Activated CD4-positive, alpha-beta T cell treated with anti-CD3 and anti-CD28 coated beads, Interleukin-2, amount 50 U/mL, for 1 hour (primary cell): ENCODE data around the gene CCDC14.
"Not testable (repeated sequence)": the region's sequence is repeated elsewhere in the genome, so short reads cannot be mapped to it uniquely, and the experiment has no call there.

Experiments
- DNase-seq: peaks from one replicate; pipeline ENCODE4 v3.0.0-alpha.2; 2020

The CCDC14 gene, protein sequence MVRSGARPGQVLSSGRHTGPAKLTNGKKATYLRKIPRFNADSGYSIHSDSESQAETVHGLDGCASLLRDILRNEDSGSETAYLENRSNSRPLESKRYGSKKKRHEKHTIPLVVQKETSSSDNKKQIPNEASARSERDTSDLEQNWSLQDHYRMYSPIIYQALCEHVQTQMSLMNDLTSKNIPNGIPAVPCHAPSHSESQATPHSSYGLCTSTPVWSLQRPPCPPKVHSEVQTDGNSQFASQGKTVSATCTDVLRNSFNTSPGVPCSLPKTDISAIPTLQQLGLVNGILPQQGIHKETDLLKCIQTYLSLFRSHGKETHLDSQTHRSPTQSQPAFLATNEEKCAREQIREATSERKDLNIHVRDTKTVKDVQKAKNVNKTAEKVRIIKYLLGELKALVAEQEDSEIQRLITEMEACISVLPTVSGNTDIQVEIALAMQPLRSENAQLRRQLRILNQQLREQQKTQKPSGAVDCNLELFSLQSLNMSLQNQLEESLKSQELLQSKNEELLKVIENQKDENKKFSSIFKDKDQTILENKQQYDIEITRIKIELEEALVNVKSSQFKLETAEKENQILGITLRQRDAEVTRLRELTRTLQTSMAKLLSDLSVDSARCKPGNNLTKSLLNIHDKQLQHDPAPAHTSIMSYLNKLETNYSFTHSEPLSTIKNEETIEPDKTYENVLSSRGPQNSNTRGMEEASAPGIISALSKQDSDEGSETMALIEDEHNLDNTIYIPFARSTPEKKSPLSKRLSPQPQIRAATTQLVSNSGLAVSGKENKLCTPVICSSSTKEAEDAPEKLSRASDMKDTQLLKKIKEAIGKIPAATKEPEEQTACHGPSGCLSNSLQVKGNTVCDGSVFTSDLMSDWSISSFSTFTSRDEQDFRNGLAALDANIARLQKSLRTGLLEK

DNA sequence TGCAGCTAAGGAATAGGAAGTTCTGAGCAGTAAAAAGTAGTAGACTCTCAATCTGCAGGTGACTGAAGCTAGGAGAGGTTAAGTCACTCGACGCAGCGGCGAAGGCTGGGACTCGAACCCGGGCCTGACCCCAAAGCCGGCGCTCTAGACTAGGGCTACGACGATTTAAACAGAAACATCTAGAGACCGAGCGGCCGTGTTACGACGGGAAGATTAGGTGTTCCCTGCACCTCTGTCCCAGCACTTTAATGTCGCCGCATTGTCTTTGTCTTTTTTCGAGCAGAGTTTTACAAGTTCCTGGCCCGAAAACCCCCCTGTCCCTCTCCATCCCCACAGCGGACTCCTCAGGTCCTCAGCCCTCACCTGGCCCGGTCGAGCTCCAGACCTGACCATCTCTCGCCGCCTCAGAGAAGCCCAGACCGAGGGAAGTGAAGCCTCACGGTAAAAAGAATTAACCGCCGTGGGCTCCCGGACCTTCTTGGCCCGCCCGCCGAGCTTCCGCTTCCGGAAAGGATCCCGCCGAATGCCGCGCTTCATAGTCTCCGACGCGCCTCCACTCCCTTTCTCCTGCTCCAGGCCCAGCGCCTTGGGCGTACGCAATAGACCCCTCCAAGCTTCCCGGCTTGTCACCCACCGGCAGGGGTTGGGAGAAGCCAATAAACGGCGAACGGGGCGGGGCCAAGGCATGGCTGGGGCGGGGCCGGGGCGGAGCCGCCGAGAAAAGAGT lies at the start of gene CCDC14:
Gene CCDC14 (minus strand): TSS at position 449 of the 727 bp plus-strand sequence. CDS start 56 bp downstream, at position 393.
- DNase-seq = peak; percentile 64

- not testable (repeated sequence) for DNase-seq
Measured at GRCh38 chr3:124008321-124008720, 47.3 kb upstream of the CCDC14 start.

DNA sequence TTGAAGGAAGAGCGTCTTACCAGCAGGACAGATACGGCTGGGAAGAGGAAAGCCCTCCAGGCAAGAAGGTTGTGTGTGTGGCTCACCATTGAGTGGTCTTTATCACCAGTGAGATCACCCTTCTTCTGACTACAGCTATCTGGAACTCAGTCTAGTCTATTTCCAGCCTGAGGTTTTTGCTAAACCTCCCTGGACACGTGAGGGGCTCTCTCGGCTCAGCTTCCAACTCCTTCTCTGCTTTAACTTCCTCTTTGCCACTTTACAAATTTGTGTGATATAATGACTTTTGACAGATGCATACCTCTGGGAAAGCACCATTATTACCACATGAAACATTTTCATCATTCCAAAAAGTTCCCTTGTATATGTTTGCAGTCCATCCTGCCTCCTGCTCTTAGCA lies 46.2 kb upstream of the CCDC14 start:
- no peak for DNase-seq

DNA sequence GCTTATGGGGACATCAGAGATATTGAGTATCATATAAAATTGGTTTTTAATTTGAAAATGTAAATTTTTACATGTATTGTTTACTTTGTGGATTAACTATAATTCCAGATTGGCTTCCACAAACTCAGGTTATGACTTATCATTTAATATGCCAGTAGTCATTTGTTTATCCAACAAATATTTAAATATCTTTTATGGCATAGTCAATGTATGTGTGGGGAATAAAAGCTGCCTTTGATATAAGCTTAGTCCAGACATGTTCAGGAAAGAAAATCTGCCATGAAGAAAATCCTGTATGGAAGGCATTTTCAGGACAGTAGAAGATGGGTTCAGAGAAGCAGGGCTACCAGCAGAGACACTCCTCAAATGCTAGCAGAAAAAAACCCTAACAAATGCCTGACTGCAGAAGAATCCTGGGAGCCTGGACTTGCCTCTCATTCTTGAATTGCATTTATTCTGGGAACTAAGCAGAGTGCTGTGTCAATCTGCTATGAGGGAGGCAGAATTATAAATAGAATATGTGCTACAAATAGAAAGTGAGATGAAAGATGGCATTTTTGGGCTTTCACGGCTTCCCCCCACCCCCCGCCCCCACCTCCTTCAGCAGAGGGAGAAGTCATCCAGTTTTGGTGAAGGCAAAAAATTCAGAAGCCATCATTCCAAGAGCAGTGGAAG lies 41.5 kb upstream of the CCDC14 start:
- DNase-seq = not testable (repeated sequence)

DNA sequence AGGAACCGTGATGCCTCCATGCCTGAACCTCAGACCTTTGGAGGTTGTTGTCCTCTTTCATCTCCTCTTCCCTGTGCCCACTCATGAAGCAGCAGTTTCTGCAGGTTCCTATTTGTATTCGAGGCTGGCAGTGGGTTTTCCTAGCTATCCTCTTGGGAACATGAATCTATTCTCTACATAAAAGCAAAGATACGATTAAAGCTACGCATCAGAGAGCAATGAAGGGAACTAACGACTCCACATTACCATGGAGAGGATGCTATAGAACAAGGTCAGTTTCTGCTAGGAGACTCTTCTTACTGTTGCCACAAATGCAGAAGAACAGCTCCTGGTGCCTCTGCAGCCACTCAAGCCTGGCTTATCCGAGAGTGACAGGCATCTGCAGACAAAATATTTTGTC lies 40.3 kb upstream of the CCDC14 start:
- DNase-seq = not testable (repeated sequence)

DNA sequence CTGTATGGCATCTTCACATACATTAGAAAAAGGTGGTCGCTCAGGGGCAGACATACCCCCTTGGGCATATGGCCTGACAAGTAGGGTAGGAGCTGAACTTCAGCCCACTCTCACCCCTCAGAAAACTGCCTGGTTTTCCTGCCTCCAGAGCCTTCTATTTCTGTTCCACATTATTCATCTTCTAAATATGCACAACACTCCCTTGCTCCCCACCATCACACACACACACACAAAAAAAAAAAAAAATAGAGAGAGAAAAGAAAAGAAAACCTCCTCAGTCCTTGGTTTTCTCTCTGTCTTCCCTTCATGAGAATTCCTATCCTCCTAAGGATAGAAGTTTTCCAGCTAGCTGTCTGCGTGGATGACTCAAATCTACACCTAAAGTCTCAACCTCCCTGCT lies 36.5 kb upstream of the CCDC14 start:
- no peak for DNase-seq

GRCh38 chr3:123993818-123994217 lies 32.8 kb upstream of the CCDC14 start:
- no peak for DNase-seq

- not testable (repeated sequence) for DNase-seq
Measured at GRCh38 chr3:123991730-123992588, 30.9 kb upstream of the CCDC14 start, which contains the start of gene ROPN1. Gene ROPN1, minus strand, starts transcription at chr3:123992124. Its CDS starts 11,643 bp downstream, at chr3:123980481.

GRCh38 chr3:123986427-123986826 lies 25.4 kb upstream of the CCDC14 start:
- no peak for DNase-seq

DNA sequence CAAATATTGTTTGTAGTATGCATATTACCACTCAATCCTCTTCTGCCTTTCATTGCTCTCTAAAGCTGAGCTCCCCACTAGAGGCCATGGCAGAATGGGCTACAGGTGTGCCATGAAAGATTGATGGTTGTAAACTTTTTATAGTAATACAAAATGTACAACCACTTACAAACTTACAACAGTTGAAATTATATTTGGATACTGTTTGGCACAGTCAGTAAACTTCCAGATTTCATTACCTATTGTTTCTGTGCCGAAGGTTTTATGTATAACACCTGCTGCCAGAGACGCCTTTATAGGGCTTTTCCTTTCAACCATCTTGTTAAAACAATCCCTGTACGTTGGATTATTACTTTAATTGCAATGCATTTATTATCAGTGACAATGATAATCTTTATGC lies 23.9 kb upstream of the CCDC14 start:
- no peak for DNase-seq

DNA sequence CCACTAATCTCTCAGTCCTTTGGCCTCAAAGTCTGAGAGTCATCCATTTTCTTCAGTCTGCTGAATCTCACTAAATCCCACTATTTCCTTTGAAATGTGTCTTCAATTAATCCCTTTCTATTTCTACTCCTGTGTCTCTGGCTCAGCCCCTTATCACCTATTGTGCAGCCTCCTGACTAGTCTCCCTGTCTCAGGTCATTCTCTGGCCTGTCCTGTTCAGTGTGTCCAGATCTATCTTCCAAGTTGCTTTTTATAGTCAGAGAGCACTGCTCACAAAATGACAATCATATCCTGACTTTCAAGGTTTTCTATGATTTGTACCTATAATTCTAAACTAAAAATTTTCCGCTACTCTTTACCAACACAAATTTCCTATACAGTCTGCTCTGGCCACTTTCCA lies 23.3 kb upstream of the CCDC14 start:
- no peak for DNase-seq

GRCh38 chr3:123981317-123981716 lies 20.3 kb upstream of the CCDC14 start:
- not testable (repeated sequence) for DNase-seq

DNA sequence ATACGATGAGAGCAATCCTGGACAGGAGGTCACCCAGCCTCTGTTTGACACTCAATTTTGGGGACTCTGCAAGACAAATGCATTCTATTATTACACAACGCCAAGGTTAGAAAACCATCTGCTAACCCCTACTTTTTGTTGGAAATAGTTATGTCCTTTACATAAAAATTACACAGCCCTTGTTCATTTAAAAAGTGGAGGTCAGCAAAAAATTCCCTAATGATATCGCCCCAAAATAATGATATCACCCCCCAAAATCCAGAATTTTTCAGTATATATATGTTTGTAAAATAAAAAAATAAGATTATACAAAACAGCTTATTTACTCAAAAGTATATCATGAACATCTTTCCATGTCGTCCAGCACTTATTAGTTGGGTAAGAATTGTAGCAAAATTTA lies 19.5 kb upstream of the CCDC14 start:
- DNase-seq = no peak

GRCh38 chr3:123979525-123980501 lies 18.8 kb upstream of the CCDC14 start:
- DNase-seq = not testable (repeated sequence)

- not testable (repeated sequence) for DNase-seq
Measured at GRCh38 chr3:123976904-123977303, 15.9 kb upstream of the CCDC14 start.

DNA sequence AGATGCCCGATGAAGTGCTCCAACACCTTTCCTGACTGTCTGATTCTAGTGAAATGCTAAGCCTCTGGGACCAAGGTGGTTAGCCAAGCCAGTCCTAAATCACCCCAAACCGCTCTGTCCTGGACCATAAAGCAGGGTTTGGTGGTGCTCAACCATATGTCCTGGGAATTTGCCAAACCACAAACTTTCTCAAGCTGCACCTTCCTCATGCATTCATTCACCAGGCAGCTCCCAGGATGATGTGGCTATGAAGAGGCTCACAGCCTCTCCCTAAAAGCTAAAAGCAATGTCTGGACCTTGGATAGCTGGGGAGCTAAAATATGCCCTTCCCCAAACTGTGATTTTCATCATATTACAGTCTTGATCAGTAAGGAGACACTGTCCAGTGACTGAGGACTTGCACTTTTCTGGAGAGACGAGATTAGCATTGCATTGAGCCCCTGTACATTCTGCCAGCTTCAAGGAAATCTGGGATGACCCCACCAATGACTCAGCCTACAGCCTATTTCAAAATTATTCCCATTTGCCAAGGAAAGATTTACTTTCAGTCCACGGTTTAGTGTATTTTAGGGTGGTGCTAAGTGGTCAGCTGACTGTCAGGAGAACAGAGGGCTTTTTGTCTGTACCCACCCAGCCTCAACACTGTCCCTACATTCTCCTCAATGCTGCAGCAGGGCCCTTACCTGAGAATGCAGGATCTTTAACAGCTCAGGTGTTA lies 15.3 kb upstream of the CCDC14 start:
- not testable (repeated sequence) for DNase-seq

DNA sequence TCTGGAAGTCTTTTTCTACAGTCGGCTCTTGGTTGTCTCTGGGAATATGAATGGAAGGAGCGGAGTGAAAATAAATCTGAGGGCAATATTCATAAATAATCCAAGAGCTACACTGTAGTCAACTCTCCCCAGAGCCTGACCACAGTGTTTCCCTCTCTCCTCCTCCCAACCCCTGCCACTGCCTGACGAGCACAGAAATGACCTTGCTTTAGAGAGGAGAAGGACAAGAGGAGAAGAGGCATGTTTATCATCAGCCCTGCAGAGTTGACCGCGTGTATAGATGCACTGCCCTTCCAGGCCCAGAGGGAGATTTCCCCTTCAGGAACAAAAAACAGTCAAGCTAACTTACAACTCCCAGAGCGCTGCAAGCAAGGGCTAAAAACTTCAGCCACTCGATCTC lies 14.0 kb upstream of the CCDC14 start:
- DNase-seq = not testable (repeated sequence)

- DNase-seq = no peak
Measured at GRCh38 chr3:123971406-123971805, 10.4 kb upstream of the CCDC14 start.

DNA sequence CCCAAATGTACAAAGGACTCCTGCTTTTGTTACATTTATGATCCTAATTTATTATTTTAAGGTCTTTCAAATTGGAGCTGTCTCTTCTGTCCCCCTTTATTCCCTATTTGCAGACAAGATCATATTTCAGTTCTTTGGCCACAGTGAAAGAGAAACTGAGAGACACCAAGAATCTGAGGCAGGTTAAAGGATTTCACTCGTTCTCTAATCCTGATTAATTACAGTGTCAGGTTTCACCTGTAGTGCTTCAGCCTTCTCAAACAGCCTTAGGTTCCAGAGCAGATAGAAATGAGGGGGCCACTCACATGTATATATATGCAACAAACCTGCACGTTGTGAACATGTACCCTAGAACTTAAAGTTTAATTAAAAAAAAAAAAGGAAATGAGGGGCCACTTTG lies 6.2 kb upstream of the CCDC14 start:
- not testable (repeated sequence) for DNase-seq
